ENCODE results near the gene ORAI2. TPM values are rescaled to one million over a fixed set of nuclear protein-coding genes. Genes with fewer than 3 reads are reported as not detected.
"Not testable (repeated sequence)": the region's sequence is repeated elsewhere in the genome, so short reads cannot be mapped to it uniquely, and the experiment has no call there.

The ORAI2 gene
- total and polyA plus RNA-seq, 2 donors = 11.6 to 13.6 TPM

- no peaks in the 10 kb centered on the region for H3K9me3 ChIP-seq (ENCODE audit: control insufficient read depth in 2 of 2, insufficient read depth in 1 of 2, low read length in 1 of 2)
- H3K4me1 ChIP-seq (ENCODE audit: control insufficient read depth in 2 of 2, insufficient read depth in 2 of 2, low read length in 2 of 2) = peaks cover 9 to 16% of the 10 kb centered on the region in 2 donors
- peak within 1 kb of the TSS; percentile 73 to 88 for H3K27ac ChIP-seq (ENCODE audit: low read depth in 1 of 2, low read length in 1 of 2)
- DNase-seq (ENCODE audit: low read depth in 6 of 9, low spot score in 9 of 9) = peak; percentile 68 to 94 (median 84)
- H3K36me3 ChIP-seq (ENCODE audit: control insufficient read depth in 2 of 2, insufficient read depth in 2 of 2, low read length in 1 of 2) = peaks cover 22 to 37% of the 10 kb centered on the region in 2 donors
- under 1% methylated on average over 57 of the region's 59 CpGs for WGBS
- no peaks in the 10 kb centered on the region for H3K27me3 ChIP-seq (ENCODE audit: control insufficient read depth in 2 of 2, insufficient read depth in 1 of 2, low read length in 1 of 2)
- peak within 1 kb of the TSS; percentile 73 to 88 for H3K4me3 ChIP-seq (ENCODE audit: low read length in 2 of 2)
These were observed 37.3 kb upstream of the ORAI2 start, which contains the start of gene PRKRIP1 for GRCh38 chr7:102395873-102396709. Gene PRKRIP1 (plus strand): TSS chr7:102396363. CDS start chr7:102396412, 49 bp downstream.

GRCh38 chr7:102396710-102397019, 36.7 kb upstream of the ORAI2 start:
- Histone ChIP-seq H3K4me3 (ENCODE audit: low read length in 2 of 2) (peak overlapping the region; percentile 73 to 88), H3K27ac (ENCODE audit: low read depth in 1 of 2, low read length in 1 of 2) (peak overlapping the region; percentile 64 to 85), H3K4me1 (ENCODE audit: control insufficient read depth in 2 of 2, insufficient read depth in 2 of 2, low read length in 2 of 2) (peaks cover 9 to 16% of the 10 kb centered on the region in 2 donors), H3K9me3 (ENCODE audit: control insufficient read depth in 2 of 2, insufficient read depth in 1 of 2, low read length in 1 of 2) (no peaks in the 10 kb centered on the region), H3K36me3 (ENCODE audit: control insufficient read depth in 2 of 2, insufficient read depth in 2 of 2, low read length in 1 of 2) (peaks cover 20 to 38% of the 10 kb centered on the region in 2 donors), H3K27me3 (ENCODE audit: control insufficient read depth in 2 of 2, insufficient read depth in 1 of 2, low read length in 1 of 2) (no peaks in the 10 kb centered on the region)
- DNase-seq (ENCODE audit: low read depth in 6 of 9, low spot score in 9 of 9) = no peak
- WGBS = under 1% methylated on average over 12 of the region's 12 CpGs

DNA sequence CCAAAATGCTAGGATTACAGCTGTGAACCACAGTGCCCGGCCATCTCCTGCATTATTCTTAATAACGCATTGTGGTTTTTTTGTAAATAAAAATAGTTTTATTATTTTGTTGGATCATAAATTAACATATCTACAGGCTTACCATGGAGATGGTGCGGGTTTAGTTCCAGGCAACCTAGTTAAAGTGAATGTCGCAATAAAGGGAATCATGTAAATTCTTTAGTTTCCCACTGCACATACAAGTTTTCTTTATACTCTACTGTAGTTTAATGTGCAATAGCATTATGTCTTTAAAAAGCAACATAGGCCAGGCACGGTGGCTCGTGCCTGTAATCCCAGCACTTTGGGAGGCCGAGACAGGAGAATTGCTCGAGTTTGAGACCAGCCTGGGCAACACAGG, 34.8 kb upstream of the ORAI2 start:
- Histone ChIP-seq H3K4me1 (ENCODE audit: control insufficient read depth in 2 of 2, insufficient read depth in 2 of 2, low read length in 2 of 2) (peaks cover 9 to 16% of the 10 kb centered on the region in 2 donors), H3K4me3 (ENCODE audit: low read length in 2 of 2) (no peak overlapping the region), H3K36me3 (ENCODE audit: control insufficient read depth in 2 of 2, insufficient read depth in 2 of 2, low read length in 1 of 2) (peaks cover 27 to 48% of the 10 kb centered on the region in 2 donors), H3K27me3 (ENCODE audit: control insufficient read depth in 2 of 2, insufficient read depth in 1 of 2, low read length in 1 of 2) (no peaks in the 10 kb centered on the region), H3K27ac (ENCODE audit: low read depth in 1 of 2, low read length in 1 of 2) (no peak overlapping the region), H3K9me3 (ENCODE audit: control insufficient read depth in 2 of 2, insufficient read depth in 1 of 2, low read length in 1 of 2) (no peaks in the 10 kb centered on the region)
- DNase-seq (ENCODE audit: low read depth in 6 of 9, low spot score in 9 of 9) = no peak
- 98% methylated on average over 8 of the region's 8 CpGs for WGBS

GRCh38 chr7:102400360-102400759, 33.0 kb upstream of the ORAI2 start:
- H3K4me3 ChIP-seq (ENCODE audit: low read length in 2 of 2) = no peak overlapping the region

DNA sequence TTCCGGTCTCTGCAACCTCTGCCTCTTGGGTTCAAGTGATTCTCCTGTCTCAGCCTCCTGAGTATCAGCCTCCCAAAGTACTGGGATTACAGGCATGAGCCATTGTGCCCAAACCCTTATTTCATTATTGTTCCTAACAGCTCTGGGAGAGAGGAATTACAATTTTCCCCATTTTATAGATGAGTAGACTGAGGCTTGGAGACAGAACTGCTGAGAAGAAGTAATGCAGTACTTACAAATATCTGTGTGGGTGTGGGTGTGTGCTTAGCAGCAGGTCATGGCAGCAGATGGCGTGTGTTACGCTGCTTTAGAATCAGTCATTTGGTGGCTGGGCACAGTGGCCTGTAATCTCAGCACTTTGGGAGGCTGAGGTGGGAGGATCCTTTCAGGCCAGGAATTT, 29.8 kb upstream of the ORAI2 start:
- H3K4me3 ChIP-seq (ENCODE audit: low read length in 2 of 2) = no peak overlapping the region
- H3K4me1 ChIP-seq (ENCODE audit: control insufficient read depth in 2 of 2, insufficient read depth in 2 of 2, low read length in 2 of 2) = no peaks in the 10 kb centered on the region
- no peaks in the 10 kb centered on the region for H3K9me3 ChIP-seq (ENCODE audit: control insufficient read depth in 2 of 2, insufficient read depth in 1 of 2, low read length in 1 of 2)
- H3K27ac ChIP-seq (ENCODE audit: low read depth in 1 of 2, low read length in 1 of 2) = no peak overlapping the region
- DNase-seq (ENCODE audit: low read depth in 6 of 9, low spot score in 9 of 9) = no peak
- no peaks in the 10 kb centered on the region for H3K27me3 ChIP-seq (ENCODE audit: control insufficient read depth in 2 of 2, insufficient read depth in 1 of 2, low read length in 1 of 2)
- H3K36me3 ChIP-seq (ENCODE audit: control insufficient read depth in 2 of 2, insufficient read depth in 2 of 2, low read length in 1 of 2) = peaks cover 65 to 88% of the 10 kb centered on the region in 2 donors
- WGBS = 98% methylated on average over 3 of the region's 3 CpGs

More at GRCh38 chr7:102400360-102400759, 33.0 kb upstream of the ORAI2 start:
- Histone ChIP-seq H3K27me3 (ENCODE audit: control insufficient read depth in 2 of 2, insufficient read depth in 1 of 2, low read length in 1 of 2) (no peaks in the 10 kb centered on the region), H3K36me3 (ENCODE audit: control insufficient read depth in 2 of 2, insufficient read depth in 2 of 2, low read length in 1 of 2) (peaks cover 42 to 62% of the 10 kb centered on the region in 2 donors), H3K9me3 (ENCODE audit: control insufficient read depth in 2 of 2, insufficient read depth in 1 of 2, low read length in 1 of 2) (no peaks in the 10 kb centered on the region), H3K27ac (ENCODE audit: low read depth in 1 of 2, low read length in 1 of 2) (no peak overlapping the region), H3K4me1 (ENCODE audit: control insufficient read depth in 2 of 2, insufficient read depth in 2 of 2, low read length in 2 of 2) (peaks cover 9 to 15% of the 10 kb centered on the region in 2 donors)
- DNase-seq (ENCODE audit: low read depth in 6 of 9, low spot score in 9 of 9) = no peak
- WGBS = 98% methylated on average over 5 of the region's 5 CpGs

DNA sequence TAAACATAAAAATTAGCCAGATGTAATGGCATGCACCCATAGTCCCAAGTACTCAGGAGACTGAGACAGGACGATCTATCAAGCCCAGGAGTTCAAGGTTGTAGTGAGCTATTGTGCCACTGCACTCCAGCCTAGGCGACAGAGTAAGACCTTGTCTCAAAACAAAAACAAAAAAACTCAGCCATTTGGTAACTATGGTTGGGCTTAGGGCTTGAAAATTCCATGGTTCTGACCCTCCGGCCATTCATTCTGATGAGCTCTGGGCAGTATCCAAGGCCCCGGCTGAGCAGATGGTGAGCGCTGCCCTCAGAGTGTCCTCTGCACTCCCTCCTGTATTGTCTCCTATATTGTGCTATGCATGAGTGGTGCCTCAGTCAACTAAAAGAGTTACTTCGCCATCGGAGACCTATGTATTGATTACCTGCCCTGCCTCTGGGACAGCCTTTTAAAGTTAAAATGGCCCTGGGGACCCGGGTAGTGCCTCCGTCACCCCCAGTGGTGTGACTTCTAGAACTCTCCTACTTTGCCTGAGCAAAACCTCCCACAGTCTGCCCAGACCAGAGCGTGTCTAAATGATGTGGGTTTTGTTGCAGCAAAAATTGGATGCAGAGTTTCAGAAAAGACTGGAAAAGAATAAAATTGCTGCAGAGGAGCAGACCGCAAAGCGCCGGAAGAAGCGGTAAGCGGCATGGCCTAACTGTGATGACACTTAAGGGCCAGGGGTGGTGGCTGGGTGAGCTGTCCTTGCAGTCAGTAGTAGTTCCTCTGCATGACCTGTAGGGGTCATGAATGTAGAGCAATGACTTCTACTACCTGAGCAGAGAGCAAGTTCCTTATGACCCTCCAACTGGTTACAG, 29.1 kb upstream of the ORAI2 start:
- Histone ChIP-seq H3K4me1 (ENCODE audit: control insufficient read depth in 2 of 2, insufficient read depth in 2 of 2, low read length in 2 of 2) (no peaks in the 10 kb centered on the region), H3K9me3 (ENCODE audit: control insufficient read depth in 2 of 2, insufficient read depth in 1 of 2, low read length in 1 of 2) (no peaks in the 10 kb centered on the region), H3K4me3 (ENCODE audit: low read length in 2 of 2) (no peak overlapping the region), H3K36me3 (ENCODE audit: control insufficient read depth in 2 of 2, insufficient read depth in 2 of 2, low read length in 1 of 2) (peaks cover 67 to 85% of the 10 kb centered on the region in 2 donors), H3K27ac (ENCODE audit: low read depth in 1 of 2, low read length in 1 of 2) (no peak overlapping the region), H3K27me3 (ENCODE audit: control insufficient read depth in 2 of 2, insufficient read depth in 1 of 2, low read length in 1 of 2) (no peaks in the 10 kb centered on the region)
- DNase-seq (ENCODE audit: low read depth in 6 of 9, low spot score in 9 of 9) = peak in 3 of 9 donors; percentile 44 to 69 (median 62)
- 84% methylated on average over 15 of the region's 15 CpGs for WGBS

GRCh38 chr7:102404862-102405188, 28.6 kb upstream of the ORAI2 start:
- 97% methylated on average over 5 of the region's 5 CpGs for WGBS
- not testable (repeated sequence) for H3K27ac ChIP-seq (ENCODE audit: low read depth in 1 of 2, low read length in 1 of 2); DNase-seq (ENCODE audit: low read depth in 6 of 9, low spot score in 9 of 9); H3K4me3 ChIP-seq (ENCODE audit: low read length in 2 of 2); H3K9me3 ChIP-seq (ENCODE audit: control insufficient read depth in 2 of 2, insufficient read depth in 1 of 2, low read length in 1 of 2); H3K4me1 ChIP-seq (ENCODE audit: control insufficient read depth in 2 of 2, insufficient read depth in 2 of 2, low read length in 2 of 2); H3K27me3 ChIP-seq (ENCODE audit: control insufficient read depth in 2 of 2, insufficient read depth in 1 of 2, low read length in 1 of 2)
- H3K36me3 ChIP-seq (ENCODE audit: control insufficient read depth in 2 of 2, insufficient read depth in 2 of 2, low read length in 1 of 2) = peaks cover 68 to 87% of the 10 kb centered on the region in 2 donors

GRCh38 chr7:102407910-102408309, 25.5 kb upstream of the ORAI2 start:
- 97% methylated on average over 6 of the region's 6 CpGs for WGBS
- DNase-seq (ENCODE audit: low read depth in 6 of 9, low spot score in 9 of 9) = no peak
- no peaks in the 10 kb centered on the region for H3K27me3 ChIP-seq (ENCODE audit: control insufficient read depth in 2 of 2, insufficient read depth in 1 of 2, low read length in 1 of 2)
- H3K27ac ChIP-seq (ENCODE audit: low read depth in 1 of 2, low read length in 1 of 2) = no peak overlapping the region
- no peak overlapping the region for H3K4me3 ChIP-seq (ENCODE audit: low read length in 2 of 2)
- H3K36me3 ChIP-seq (ENCODE audit: control insufficient read depth in 2 of 2, insufficient read depth in 2 of 2, low read length in 1 of 2) = peaks cover 77 to 91% of the 10 kb centered on the region in 2 donors
- H3K4me1 ChIP-seq (ENCODE audit: control insufficient read depth in 2 of 2, insufficient read depth in 2 of 2, low read length in 2 of 2) = peaks cover 4 to 7% of the 10 kb centered on the region in 2 donors
- no peaks in the 10 kb centered on the region for H3K9me3 ChIP-seq (ENCODE audit: control insufficient read depth in 2 of 2, insufficient read depth in 1 of 2, low read length in 1 of 2)

- peaks cover 71 to 90% of the 10 kb centered on the region in 2 donors for H3K36me3 ChIP-seq (ENCODE audit: control insufficient read depth in 2 of 2, insufficient read depth in 2 of 2, low read length in 1 of 2)
- not testable (repeated sequence) for H3K9me3 ChIP-seq (ENCODE audit: control insufficient read depth in 2 of 2, insufficient read depth in 1 of 2, low read length in 1 of 2); DNase-seq (ENCODE audit: low read depth in 6 of 9, low spot score in 9 of 9); H3K4me1 ChIP-seq (ENCODE audit: control insufficient read depth in 2 of 2, insufficient read depth in 2 of 2, low read length in 2 of 2); H3K4me3 ChIP-seq (ENCODE audit: low read length in 2 of 2); H3K27ac ChIP-seq (ENCODE audit: low read depth in 1 of 2, low read length in 1 of 2); H3K27me3 ChIP-seq (ENCODE audit: control insufficient read depth in 2 of 2, insufficient read depth in 1 of 2, low read length in 1 of 2)
- 96% methylated on average over 6 of the region's 6 CpGs for WGBS
These were observed 24.8 kb upstream of the ORAI2 start for GRCh38 chr7:102408530-102408929.
